HG02840 (cell line): ENCODE data around the gene INTS15.
A peak's percentile ranks its signal among the peaks of the same experiment; 100 is the strongest.

Experiments used
- ATAC-seq: cut with Tn5 transposase; IDR thresholded peaks from one replicate; pipeline ENCODE4 v1.9.1; 2021; ENCODE audit warnings: mild to moderate bottlenecking, moderate library complexity, moderate number of reproducible peaks; ENCODE audit not compliant: unreplicated experiment, low FRiP score

The INTS15 gene

GRCh38 chr7:6589829-6590644, at the start of gene INTS15:
TSS of gene INTS15 (plus strand) at chr7:6590021. CDS start at chr7:6590284, 263 bp downstream.
- peak; percentile 85 for ATAC-seq

GRCh38 chr7:6542368-6542767, 47.5 kb upstream of the INTS15 start:
- no peak for ATAC-seq

GRCh38 chr7:6545398-6546126, 44.3 kb upstream of the INTS15 start:
- no peak for ATAC-seq

- ATAC-seq = no peak
Observed at GRCh38 chr7:6546498-6547251, 43.1 kb upstream of the INTS15 start.

GRCh38 chr7:6547400-6547799, 42.4 kb upstream of the INTS15 start:
- no peak for ATAC-seq

GRCh38 chr7:6551016-6551511, 38.8 kb upstream of the INTS15 start, which contains the start of gene GRID2IP:
TSS of gene GRID2IP (minus strand) at chr7:6551461. CDS start at chr7:6551436, 25 bp downstream.
- ATAC-seq = no peak

- no peak for ATAC-seq
Observed at GRCh38 chr7:6553448-6554044, 36.3 kb upstream of the INTS15 start.

GRCh38 chr7:6554848-6555247, 35.0 kb upstream of the INTS15 start:
- no peak for ATAC-seq

GRCh38 chr7:6556196-6556595, 33.6 kb upstream of the INTS15 start:
- ATAC-seq = no peak

GRCh38 chr7:6558837-6559236, 31.0 kb upstream of the INTS15 start:
- no peak for ATAC-seq

- no peak for ATAC-seq
Observed at GRCh38 chr7:6559896-6560295, 29.9 kb upstream of the INTS15 start.

GRCh38 chr7:6562106-6562505, 27.7 kb upstream of the INTS15 start:
- ATAC-seq = no peak

GRCh38 chr7:6563936-6564770, 25.7 kb upstream of the INTS15 start:
- ATAC-seq = no peak

GRCh38 chr7:6565655-6566054, 24.2 kb upstream of the INTS15 start:
- no peak for ATAC-seq

GRCh38 chr7:6567886-6568285, 21.9 kb upstream of the INTS15 start:
- ATAC-seq = no peak

- no peak for ATAC-seq
Observed at GRCh38 chr7:6571160-6571779, 18.6 kb upstream of the INTS15 start.

GRCh38 chr7:6575281-6576023, 14.4 kb upstream of the INTS15 start:
- ATAC-seq = no peak
